Renal pelvis (tissue), 4 donors: ENCODE data around the gene PLEKHM1. TPM values are rescaled to one million over a fixed set of nuclear protein-coding genes. Genes with fewer than 3 reads are reported as not detected.

ENCODE experiments used
- DNase-seq: peaks from one replicate; pipeline ENCODE4 v3.0.0-alpha.2; 2013
- polyA plus RNA-seq, 3 donors: library from polyadenylated mRNA; unstranded; fragments of 120-200 nt; gene quantifications; one replicate each; pipeline ENCODE4 v1.2.1, GENCODE V29; 2013; ENCODE audit not compliant: insufficient read length in 3 of 3

The PLEKHM1 gene
- polyA plus RNA-seq, 3 donors = 12.6 to 17.3 (median 17.2) TPM

- no peak for DNase-seq
Measured at GRCh38 chr17:45428931-45429338, 61.6 kb downstream of the PLEKHM1 start.

GRCh38 chr17:45428050-45428617 lies 62.4 kb downstream of the PLEKHM1 start:
- DNase-seq = peak; percentile 61

- DNase-seq = no peak
Measured at GRCh38 chr17:45427181-45427835, 63.2 kb downstream of the PLEKHM1 start.

GRCh38 chr17:45426561-45426960 lies 64.0 kb downstream of the PLEKHM1 start:
- no peak for DNase-seq

- no peak for DNase-seq
Measured at GRCh38 chr17:45425984-45426413, 64.5 kb downstream of the PLEKHM1 start.

- peak; percentile 84 for DNase-seq
Measured at GRCh38 chr17:45425125-45425983, 65.2 kb downstream of the PLEKHM1 start.

GRCh38 chr17:45424769-45425124 lies 65.8 kb downstream of the PLEKHM1 start:
- DNase-seq = no peak

GRCh38 chr17:45423975-45424335 lies 66.6 kb downstream of the PLEKHM1 start:
- no peak for DNase-seq

- DNase-seq = no peak
Measured at GRCh38 chr17:45423304-45423974, 67.1 kb downstream of the PLEKHM1 start.

- DNase-seq = no peak
Measured at GRCh38 chr17:45414990-45415881, 75.3 kb downstream of the PLEKHM1 start.

- no peak for DNase-seq
Measured at GRCh38 chr17:45413498-45413923, 77.0 kb downstream of the PLEKHM1 start.

GRCh38 chr17:45411348-45412105 lies 79.0 kb downstream of the PLEKHM1 start:
- DNase-seq = no peak

GRCh38 chr17:45410144-45411091 lies 80.1 kb downstream of the PLEKHM1 start:
- no peak for DNase-seq

- no peak for DNase-seq
Measured at GRCh38 chr17:45409659-45410076, 80.9 kb downstream of the PLEKHM1 start.

- no peak for DNase-seq
Measured at GRCh38 chr17:45408611-45409421, 81.7 kb downstream of the PLEKHM1 start.

- DNase-seq = no peak
Measured at GRCh38 chr17:45406107-45406506, 84.4 kb downstream of the PLEKHM1 start.

- no peak for DNase-seq
Measured at GRCh38 chr17:45405250-45406086, 85.1 kb downstream of the PLEKHM1 start.

- DNase-seq = no peak
Measured at GRCh38 chr17:45404870-45405249, 85.7 kb downstream of the PLEKHM1 start.
